ENCODE measurements around the gene BPIFA3.

GRCh38 chr20:33233129-33233774 is 16.1 kb downstream of the BPIFA3 start:
- no peak for TF ChIP-seq CTCF (conservative IDR thresholded peaks at IDR 0.05)
- TF ChIP-seq ZFX (IDR thresholded peaks at IDR 0.05), result no peak
